GM23248 (cell line): ENCODE data around the gene WFDC5. TPM values are rescaled to one million over a fixed set of nuclear protein-coding genes. Genes with fewer than 3 reads are reported as not detected.
A peak's percentile ranks its signal among the peaks of the same experiment; 100 is the strongest.

Experiments
- DNase-seq: peaks from one replicate; pipeline ENCODE4 v3.0.0-alpha.2; 2015
- H2AFZ ChIP-seq: fragments of 200-600 bp; sonication (generic); 2 replicates; pipeline ENCODE4 v1.6.1; 2016; ENCODE audit warnings: antibody characterized with exemption
- H3F3A ChIP-seq: fragments of 200-600 bp; sonication (generic); 2 replicates; pipeline ENCODE4 v1.6.1; 2016; ENCODE audit warnings: mild to moderate bottlenecking, antibody characterized with exemption, mixed run types; ENCODE audit not compliant: insufficient read depth
- H3K27ac ChIP-seq: fragments of 200-600 bp; sonication (generic); 2 replicates; pipeline ENCODE4 v1.5.1; 2016; ENCODE audit warnings: mild to moderate bottlenecking
- H3K27me3 ChIP-seq: fragments of 200-600 bp; sonication (generic); replicated peaks from 2 replicates; pipeline ENCODE4 v1.6.1; 2016; ENCODE audit warnings: mild to moderate bottlenecking; ENCODE audit not compliant: insufficient read depth
- H3K36me3 ChIP-seq: fragments of 200-600 bp; sonication (generic); 2 replicates; pipeline ENCODE4 v1.6.1; 2016; ENCODE audit warnings: low read depth, mild to moderate bottlenecking
- H3K4me1 ChIP-seq: fragments of 200-600 bp; sonication (generic); 2 replicates; pipeline ENCODE4 v1.6.1; 2016; ENCODE audit warnings: mild to moderate bottlenecking; ENCODE audit not compliant: insufficient read depth
- H3K4me2 ChIP-seq: fragments of 200-600 bp; sonication (generic); one replicate; pipeline ENCODE4 v1.6.1; 2016; ENCODE audit warnings: mild to moderate bottlenecking; ENCODE audit not compliant: unreplicated experiment
- H3K4me3 ChIP-seq: fragments of 200-600 bp; sonication (generic); 2 replicates; pipeline ENCODE4 v1.5.1; 2016; ENCODE audit warnings: mild to moderate bottlenecking
- H3K79me2 ChIP-seq: fragments of 200-600 bp; sonication (generic); 2 replicates; pipeline ENCODE4 v1.6.1; 2016; ENCODE audit warnings: mild to moderate bottlenecking; ENCODE audit not compliant: insufficient read depth
- H3K9ac ChIP-seq: fragments of 200-600 bp; sonication (generic); 2 replicates; pipeline ENCODE4 v1.6.1; 2016; ENCODE audit warnings: mild to moderate bottlenecking
- H3K9me2 ChIP-seq: fragments of 200-600 bp; sonication (generic); 2 replicates; pipeline ENCODE4 v1.6.1; 2016; ENCODE audit warnings: mixed run types, mild to moderate bottlenecking, moderate library complexity; ENCODE audit not compliant: insufficient read depth
- H3K9me3 ChIP-seq: fragments of 200-600 bp; sonication (generic); one replicate; pipeline ENCODE4 v1.6.1; 2017; ENCODE audit warnings: low read depth
- H4K20me1 ChIP-seq: fragments of 200-600 bp; sonication (generic); 2 replicates; pipeline ENCODE4 v1.6.0; 2016; ENCODE audit not compliant: insufficient read depth
- EZH2 ChIP-seq: fragments of 200-600 bp; sonication (generic); IDR thresholded peaks from 2 replicates; pipeline ENCODE4 v1.6.1; 2018; ENCODE audit warnings: antibody characterized with exemption, mild to moderate bottlenecking; ENCODE audit not compliant: insufficient read depth, poor library complexity, severe bottlenecking
- EZH2phosphoT487 ChIP-seq: fragments of 200-600 bp; sonication (generic); IDR thresholded peaks from 2 replicates; pipeline ENCODE4 v1.6.1; 2018; ENCODE audit warnings: antibody characterized with exemption, moderate library complexity, mild to moderate bottlenecking, low read depth; ENCODE audit not compliant: insufficient read depth
- WGBS, 2 experiments: methylation state at CpG; one replicate each; pipeline ENCODE4 v1.1.6; 2015 to 2017; ENCODE audit warnings: low lambda C conversion rate in 2 of 2, low coverage in 1 of 2; ENCODE audit errors: missing lambda C conversion rate in 2 of 2; 5-methylcytosine and 5-hydroxymethylcytosine counted together
- in situ Hi-C: fragments of 300-500 bp; cut with MboI; formaldehyde crosslinking; loops from 2 replicates; pipeline ENCODE4 v1.15.0; 2020
- polyA plus RNA-seq: library from polyadenylated mRNA; unstranded; fragments of >200 nt; fragmentation: Nextera tagmentation; extraction: Ambion mirVana; gene quantifications from 2 replicates; pipeline ENCODE4 v1.2.1, GENCODE V29; 2016
- total RNA-seq: library from RNA; depleted of rRNA; stranded (reverse); fragments of >200 nt; shearing (Covaris generic); gene quantifications from 2 replicates; pipeline ENCODE4 v1.2.3, GENCODE V29; 2014

The WFDC5 gene
- total and polyA plus RNA-seq, 2 experiments from 2014 or later, result not detected

DNA sequence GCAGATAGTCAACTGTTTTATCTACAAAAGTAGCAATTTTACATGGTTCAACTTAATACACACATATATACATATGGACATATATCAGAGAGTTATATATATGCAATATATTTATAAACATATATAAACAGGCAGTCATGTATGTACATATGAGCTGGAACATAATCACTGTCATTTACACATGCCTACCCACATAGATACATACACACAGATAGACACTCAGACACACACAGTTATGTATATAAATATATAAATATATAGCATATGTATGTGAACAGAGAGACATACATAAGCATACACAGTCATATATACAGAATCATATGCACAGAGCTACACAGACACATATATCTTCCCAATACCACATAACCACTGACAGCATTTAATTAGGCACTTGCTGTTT lies 2.2 kb downstream of the WFDC5 start:
- Histone ChIP-seq H3K4me1 (no peaks in the 10 kb centered on the region), H3K4me3 (no peak overlapping the region), H3K9me3 (no peaks in the 10 kb centered on the region), H2AFZ (no peak overlapping the region), H3K9me2 (no peaks in the 10 kb centered on the region), H3K79me2 (no peaks in the 10 kb centered on the region), H3K27ac (no peak overlapping the region), H4K20me1 (no peaks in the 10 kb centered on the region), H3K36me3 (no peaks in the 10 kb centered on the region), H3F3A (no peaks in the 10 kb centered on the region), H3K4me2 (no peak overlapping the region), H3K9ac (no peak overlapping the region), H3K27me3 (peaks cover 3% of the 10 kb centered on the region; the same call in 1 of the 2 replicates)
- DNase-seq, result no peak
- in situ Hi-C loops, result no loop called here
- TF ChIP-seq EZH2 (no peak), EZH2phosphoT487 (no peak)

DNA sequence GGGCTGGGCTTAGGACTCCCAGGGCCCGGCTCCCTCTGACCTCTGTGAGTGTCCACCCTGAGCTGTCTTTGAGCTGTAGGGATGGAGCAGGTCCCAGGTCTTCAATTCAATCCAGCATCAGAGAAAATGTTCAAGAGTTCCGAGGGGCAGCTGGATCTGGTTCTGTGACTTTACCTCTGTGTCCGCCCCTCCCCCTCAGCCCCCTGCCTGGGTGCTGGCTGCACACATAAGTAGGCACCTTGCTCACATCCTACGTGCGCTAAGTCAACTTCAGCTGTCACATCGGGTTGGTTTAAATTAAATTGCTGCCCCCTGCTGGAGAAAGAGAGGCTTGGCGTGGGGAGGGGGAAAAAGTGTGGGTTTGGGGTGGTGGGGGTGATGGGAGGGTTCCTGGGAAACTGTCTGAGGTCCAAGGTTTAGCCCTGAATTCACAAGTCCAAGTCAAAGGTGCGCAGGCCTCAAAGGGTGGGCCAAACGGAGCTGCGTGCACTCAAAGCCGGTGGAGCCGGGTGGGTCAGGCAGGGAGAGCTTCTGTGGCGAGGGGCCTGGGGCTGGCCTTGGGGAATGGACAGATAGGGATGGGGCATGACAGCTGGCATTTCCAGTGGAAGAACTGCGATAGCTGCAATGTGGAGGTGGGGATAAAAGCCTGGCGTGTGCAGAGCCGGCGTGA lies 3.0 kb downstream of the WFDC5 start:
- no peak overlapping the region for H3K4me3 ChIP-seq
- H3K4me2 ChIP-seq, result no peak overlapping the region
- no peaks in the 10 kb centered on the region for H3K36me3 ChIP-seq
- H4K20me1 ChIP-seq, result no peaks in the 10 kb centered on the region
- H3K27me3 ChIP-seq, result no peaks in the 10 kb centered on the region; the same call in 1 of the 2 replicates
- 53 to 54% methylated on average over 17 of the region's 17 CpGs for WGBS, 2 experiments
- no peak overlapping the region for H2AFZ ChIP-seq
- no peaks in the 10 kb centered on the region for H3K9me3 ChIP-seq
- H3K9me2 ChIP-seq, result no peaks in the 10 kb centered on the region
- no peak for TF ChIP-seq EZH2phosphoT487
- no peak for TF ChIP-seq EZH2
- H3K9ac ChIP-seq, result no peak overlapping the region
- DNase-seq, result peak; percentile 29
- H3K27ac ChIP-seq, result no peak overlapping the region
- H3K79me2 ChIP-seq, result no peaks in the 10 kb centered on the region
- in situ Hi-C loops, result no loop called here
- H3K4me1 ChIP-seq, result no peaks in the 10 kb centered on the region
- no peaks in the 10 kb centered on the region for H3F3A ChIP-seq

DNA sequence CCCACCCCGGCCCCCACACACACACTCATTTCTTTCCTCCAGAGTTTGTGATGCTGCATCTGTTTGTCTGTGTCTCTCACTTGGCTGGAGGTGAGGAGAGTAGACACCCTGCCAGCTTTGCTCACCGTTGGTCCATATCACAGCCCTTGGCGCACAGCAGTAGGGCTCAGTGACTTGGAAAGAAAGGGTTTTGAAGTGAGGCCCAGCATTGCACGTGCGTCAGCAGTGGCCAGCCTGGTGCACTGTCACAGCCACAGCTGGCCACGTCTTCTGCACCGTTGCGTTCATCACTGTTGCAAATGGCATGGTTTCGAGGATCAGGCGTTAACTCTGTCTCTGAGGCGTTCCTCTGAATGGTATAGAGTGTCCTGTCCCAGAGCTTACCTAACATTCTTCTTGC lies 3.7 kb downstream of the WFDC5 start:
- TF ChIP-seq EZH2phosphoT487 (no peak), EZH2 (no peak)
- H3K27me3 ChIP-seq, result no peaks in the 10 kb centered on the region; the same call in 1 of the 2 replicates
- no peak overlapping the region for H3K27ac ChIP-seq
- no peak for DNase-seq
- no peaks in the 10 kb centered on the region for H3K9me3 ChIP-seq
- no peak overlapping the region for H3K9ac ChIP-seq
- in situ Hi-C loops, result no loop called here
- 74 to 79% methylated on average over 11 of the region's 11 CpGs for WGBS, 2 experiments
- no peaks in the 10 kb centered on the region for H4K20me1 ChIP-seq
- no peak overlapping the region for H2AFZ ChIP-seq
- H3K79me2 ChIP-seq, result no peaks in the 10 kb centered on the region
- no peak overlapping the region for H3K4me2 ChIP-seq
- no peaks in the 10 kb centered on the region for H3K4me1 ChIP-seq
- no peaks in the 10 kb centered on the region for H3K9me2 ChIP-seq
- no peaks in the 10 kb centered on the region for H3K36me3 ChIP-seq
- H3F3A ChIP-seq, result no peaks in the 10 kb centered on the region
- H3K4me3 ChIP-seq, result no peak overlapping the region

DNA sequence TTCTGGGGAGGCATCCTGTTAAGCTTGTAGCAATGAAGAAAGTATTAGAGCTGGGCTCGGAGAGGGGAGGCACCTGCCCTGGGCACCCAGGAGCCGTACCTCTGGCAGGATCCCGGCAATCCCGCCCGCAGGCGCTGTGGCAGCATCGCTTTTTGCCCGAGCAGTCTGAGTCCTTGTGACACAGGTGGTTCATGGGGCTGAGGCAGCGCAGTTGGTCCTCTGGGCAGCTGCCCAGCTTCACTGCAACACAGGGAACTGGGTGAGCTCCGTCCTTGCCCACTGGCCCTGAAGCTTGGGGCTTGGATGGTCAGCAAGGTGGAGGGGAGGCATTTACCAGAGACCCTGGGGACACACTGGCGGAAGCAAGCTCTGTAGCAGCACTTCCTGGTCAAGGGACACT lies 4.7 kb downstream of the WFDC5 start:
- no peaks in the 10 kb centered on the region for H3K79me2 ChIP-seq
- no peaks in the 10 kb centered on the region for H3K4me1 ChIP-seq
- H3K27ac ChIP-seq, result no peak overlapping the region
- H3F3A ChIP-seq, result no peaks in the 10 kb centered on the region
- no peak overlapping the region for H3K4me3 ChIP-seq
- H3K9me2 ChIP-seq, result no peaks in the 10 kb centered on the region
- WGBS, 2 experiments, result 79 to 82% methylated on average over 11 of the region's 11 CpGs
- DNase-seq, result no peak
- H2AFZ ChIP-seq, result no peak overlapping the region
- TF ChIP-seq EZH2phosphoT487 (no peak), EZH2 (no peak)
- no peaks in the 10 kb centered on the region for H3K36me3 ChIP-seq
- no peak overlapping the region for H3K9ac ChIP-seq
- no peak overlapping the region for H3K4me2 ChIP-seq
- in situ Hi-C loops, result no loop called here
- H4K20me1 ChIP-seq, result no peaks in the 10 kb centered on the region
- no peaks in the 10 kb centered on the region for H3K9me3 ChIP-seq
- no peaks in the 10 kb centered on the region; the same call in 1 of the 2 replicates for H3K27me3 ChIP-seq

DNA sequence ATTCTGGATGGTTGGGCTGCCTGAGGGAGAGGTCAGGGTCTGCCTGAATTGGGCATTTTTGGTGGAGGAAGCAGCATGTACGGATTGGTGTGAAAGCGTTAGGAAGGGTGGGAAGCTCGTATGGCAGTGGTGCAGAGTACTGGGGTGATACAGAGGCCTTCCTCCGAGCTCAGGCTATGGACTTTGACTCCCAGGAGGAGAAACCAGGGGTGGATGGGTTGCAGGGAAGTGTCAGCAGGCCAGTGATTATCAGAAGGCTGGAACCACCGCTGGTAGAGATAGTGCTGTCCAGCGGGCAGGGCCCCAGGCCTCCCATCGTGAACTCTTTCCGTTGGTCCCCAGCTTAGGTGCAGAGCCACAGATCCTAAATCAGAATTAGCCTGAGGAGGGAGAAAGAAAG lies 5.3 kb downstream of the WFDC5 start:
- WGBS, 2 experiments, result 79 to 85% methylated on average over 8 of the region's 8 CpGs
- H3K4me3 ChIP-seq, result no peak overlapping the region
- TF ChIP-seq EZH2phosphoT487 (no peak), EZH2 (no peak)
- no peak overlapping the region for H3K27ac ChIP-seq
- H3K36me3 ChIP-seq, result no peaks in the 10 kb centered on the region
- H3K79me2 ChIP-seq, result no peaks in the 10 kb centered on the region
- H3K9me2 ChIP-seq, result no peaks in the 10 kb centered on the region
- H3F3A ChIP-seq, result no peaks in the 10 kb centered on the region
- no peak for DNase-seq
- no peak overlapping the region for H3K4me2 ChIP-seq
- H3K9ac ChIP-seq, result no peak overlapping the region
- no peaks in the 10 kb centered on the region for H3K9me3 ChIP-seq
- in situ Hi-C loops, result no loop called here
- H2AFZ ChIP-seq, result no peak overlapping the region
- no peaks in the 10 kb centered on the region for H4K20me1 ChIP-seq
- peaks cover 5% of the 10 kb centered on the region; the same call in 1 of the 2 replicates for H3K4me1 ChIP-seq
- no peaks in the 10 kb centered on the region; the same call in 1 of the 2 replicates for H3K27me3 ChIP-seq
